HG02943 (cell line): ENCODE results near the gene SUPT5H.

ENCODE experiments used
- ATAC-seq: cut with Tn5 transposase; IDR thresholded peaks from one replicate; pipeline ENCODE4 v1.9.1; 2021; ENCODE audit warnings: mild to moderate bottlenecking, low read depth, moderate library complexity; ENCODE audit not compliant: unreplicated experiment

The SUPT5H gene

DNA sequence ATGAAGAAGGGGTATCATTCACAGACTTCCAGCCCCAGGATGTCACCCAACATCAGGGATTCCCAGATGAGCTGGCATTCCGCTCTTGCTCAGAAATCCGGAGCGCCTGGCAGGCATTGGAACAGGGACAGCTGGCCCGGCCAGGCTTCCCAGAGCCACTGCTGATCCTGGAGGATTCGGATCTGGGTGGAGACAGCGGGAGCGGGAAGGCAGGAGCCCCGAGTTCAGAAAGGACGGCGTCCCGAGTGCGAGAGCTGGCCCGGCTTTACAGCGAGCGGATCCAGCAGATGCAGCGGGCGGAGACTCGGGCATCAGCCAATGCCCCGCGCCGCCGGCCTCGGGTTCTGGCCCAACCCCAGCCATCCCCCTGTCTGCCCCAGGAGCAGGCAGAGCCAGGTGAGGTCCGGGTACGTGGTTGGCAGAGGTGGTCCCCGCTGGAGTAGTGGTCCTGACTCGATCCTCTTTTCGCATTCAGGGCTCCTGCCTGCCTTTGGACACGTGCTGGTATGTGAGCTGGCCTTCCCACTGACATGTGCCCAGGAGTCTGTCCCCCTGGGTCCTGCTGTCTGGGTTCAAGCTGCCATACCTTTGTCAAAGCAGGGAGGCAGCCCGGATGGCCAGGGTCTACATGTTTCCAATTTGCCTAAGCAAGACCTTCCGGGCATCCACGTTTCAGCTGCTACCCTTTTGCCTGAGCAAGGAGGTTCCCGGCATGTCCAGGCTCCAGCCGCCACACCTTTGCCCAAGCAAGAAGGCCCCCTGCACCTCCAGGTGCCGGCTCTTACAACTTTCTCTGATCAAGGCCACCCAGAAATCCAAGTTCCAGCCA lies 21.9 kb upstream of the SUPT5H start:
- no peak for ATAC-seq

- ATAC-seq, result no peak
Observed at GRCh38 chr19:39424934-39425333, 20.4 kb upstream of the SUPT5H start.

- ATAC-seq, result no peak
Observed at GRCh38 chr19:39425744-39426143, 19.6 kb upstream of the SUPT5H start.

GRCh38 chr19:39426170-39426569 lies 19.2 kb upstream of the SUPT5H start:
- ATAC-seq, result no peak

DNA sequence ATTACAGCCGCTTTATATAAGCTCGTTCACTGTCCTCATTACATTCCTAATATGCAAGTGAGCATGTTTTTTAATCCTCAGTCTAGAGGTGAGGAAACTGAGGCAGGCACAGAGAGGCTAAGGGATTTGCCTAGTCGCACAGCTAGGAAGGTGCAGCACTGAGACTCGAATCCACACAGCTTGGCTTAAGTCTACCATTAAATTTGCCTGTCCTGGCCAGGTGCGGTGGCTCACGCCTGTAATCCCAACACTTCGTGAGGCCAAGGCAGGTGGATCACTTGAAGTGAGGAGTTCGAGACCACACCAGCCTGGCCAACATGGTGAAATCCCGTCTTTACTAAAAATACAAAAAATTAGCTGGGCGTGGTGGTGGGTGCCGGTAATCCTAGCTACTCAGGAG lies 17.7 kb upstream of the SUPT5H start:
- ATAC-seq, result no peak

DNA sequence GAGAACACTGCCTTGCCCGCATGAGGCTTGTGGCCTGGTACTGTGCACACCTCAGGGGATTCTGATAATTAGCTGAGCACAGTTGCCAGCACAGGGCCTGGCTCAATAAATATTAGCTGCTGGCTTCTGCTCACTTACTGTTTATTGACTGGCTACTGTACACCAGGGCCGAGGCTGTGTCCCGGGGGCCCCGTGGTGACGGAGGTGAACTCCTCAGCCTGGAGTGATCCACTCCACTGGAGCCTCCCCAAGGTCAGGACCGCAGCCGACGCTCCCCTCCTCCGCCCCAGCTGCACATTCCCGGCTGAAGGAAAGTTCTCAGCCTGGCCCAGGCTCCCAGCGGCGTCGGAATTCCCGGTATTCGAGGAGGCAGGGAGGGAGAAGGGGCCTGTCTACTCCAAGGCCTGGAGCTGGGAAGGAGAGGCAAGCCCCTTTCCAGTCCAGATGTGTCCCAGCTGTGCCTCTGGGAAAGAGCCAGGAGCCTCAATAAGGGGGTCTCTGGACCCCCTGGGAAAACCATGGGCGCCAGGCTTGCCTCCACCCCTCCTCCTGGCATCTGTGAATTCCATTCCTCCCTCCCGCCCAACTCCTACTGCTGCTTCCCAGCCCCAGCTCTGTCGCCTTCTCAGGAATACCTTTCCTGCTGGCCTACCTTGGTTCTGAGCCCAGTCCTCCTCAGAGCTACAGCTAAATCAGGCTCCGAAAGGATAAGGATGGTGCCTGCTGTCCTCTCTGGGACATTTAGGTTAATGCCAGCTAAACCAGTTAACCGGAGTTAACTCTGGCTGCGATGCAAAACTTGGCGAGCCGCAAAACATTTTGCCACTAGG lies 16.9 kb upstream of the SUPT5H start:
- no peak for ATAC-seq

GRCh38 chr19:39430675-39431593 lies 14.4 kb upstream of the SUPT5H start:
- ATAC-seq, result no peak

- no peak for ATAC-seq
Observed at GRCh38 chr19:39432677-39433025, 12.7 kb upstream of the SUPT5H start.

- no peak for ATAC-seq
Observed at GRCh38 chr19:39433480-39434079, 11.8 kb upstream of the SUPT5H start.

GRCh38 chr19:39434123-39435076 lies 11.0 kb upstream of the SUPT5H start:
- ATAC-seq, result no peak

DNA sequence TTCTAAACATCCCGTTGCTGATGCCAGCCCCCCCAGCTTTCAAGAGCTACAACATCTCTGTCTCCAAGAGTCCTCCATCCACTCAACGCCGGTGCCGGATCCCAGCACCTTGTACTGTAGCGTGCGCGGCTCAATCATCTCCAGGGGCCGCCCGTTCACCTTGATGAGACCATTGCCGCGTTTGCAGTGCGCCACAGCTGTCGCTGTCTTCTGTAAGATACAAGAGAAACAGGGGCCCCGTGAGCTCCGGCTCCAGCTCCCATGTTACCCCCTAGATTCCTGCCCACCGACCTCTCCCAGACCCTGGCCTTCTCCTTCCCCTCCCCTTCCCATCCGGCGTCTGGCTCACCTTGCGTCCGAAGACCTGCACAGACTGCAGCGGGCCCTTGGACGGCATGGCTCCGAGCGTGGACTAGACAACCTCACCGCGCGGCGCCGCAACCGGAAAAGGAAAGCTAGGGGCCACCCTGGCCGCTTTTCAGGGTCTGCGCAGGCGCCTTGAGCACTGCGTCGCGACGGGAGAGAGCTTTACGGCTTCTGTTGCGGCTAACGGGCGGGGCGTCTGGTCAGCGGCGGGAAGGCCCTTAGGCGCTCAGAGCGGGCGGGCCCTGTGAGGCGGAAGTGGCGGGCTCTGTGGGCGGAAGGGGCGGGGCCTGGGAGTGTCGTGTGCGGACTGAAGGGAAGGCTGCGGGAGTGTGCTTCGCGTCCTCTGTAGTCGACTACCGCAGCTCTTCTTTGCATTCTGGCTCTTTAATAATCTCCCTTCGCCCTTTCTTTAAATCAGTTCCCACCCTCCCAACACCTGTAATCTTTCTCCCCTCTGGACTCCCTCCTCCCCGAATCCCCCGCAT lies 9.7 kb upstream of the SUPT5H start, which contains the start of gene RPS16:
RPS16 (minus strand) TSS at position 451 of the 851 bp plus-strand sequence; CDS start at position 397, 54 bp downstream.
- peak; percentile 72 for ATAC-seq

GRCh38 chr19:39436350-39436716 lies 9.0 kb upstream of the SUPT5H start:
- ATAC-seq, result no peak

- ATAC-seq, result no peak
Observed at GRCh38 chr19:39438270-39438934, 7.0 kb upstream of the SUPT5H start.

DNA sequence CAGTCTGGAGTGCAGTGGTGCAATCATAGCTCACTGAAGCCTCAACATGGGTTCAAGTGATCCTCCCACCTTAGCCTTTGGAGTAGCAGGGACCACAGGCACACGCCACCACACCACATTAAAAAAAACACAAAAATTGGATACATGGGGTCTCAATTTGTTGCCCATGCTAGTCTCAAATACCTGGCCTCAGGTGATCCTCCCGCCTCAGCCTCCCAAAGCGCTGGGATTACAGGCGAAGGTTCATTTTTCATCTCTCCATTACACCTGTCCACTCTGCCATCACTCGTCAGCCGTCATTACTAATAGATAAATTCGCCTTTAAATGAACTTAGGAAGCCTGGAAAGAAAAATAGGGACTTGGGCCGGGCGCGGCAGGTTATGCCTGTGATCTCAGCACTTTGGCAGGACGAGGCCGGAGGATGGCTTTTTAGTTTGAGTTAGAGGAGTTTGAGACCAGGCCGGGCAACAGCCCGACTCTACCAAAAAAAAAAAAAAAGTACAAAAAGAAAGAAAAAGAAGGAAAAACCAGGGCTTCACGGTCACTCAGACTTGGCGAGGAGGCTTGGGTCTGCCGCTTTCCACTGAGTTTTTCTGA lies 685 bp upstream of the SUPT5H start:
- ATAC-seq, result no peak

GRCh38 chr19:39446365-39447084 lies 1.1 kb downstream of the SUPT5H start:
- no peak for ATAC-seq

DNA sequence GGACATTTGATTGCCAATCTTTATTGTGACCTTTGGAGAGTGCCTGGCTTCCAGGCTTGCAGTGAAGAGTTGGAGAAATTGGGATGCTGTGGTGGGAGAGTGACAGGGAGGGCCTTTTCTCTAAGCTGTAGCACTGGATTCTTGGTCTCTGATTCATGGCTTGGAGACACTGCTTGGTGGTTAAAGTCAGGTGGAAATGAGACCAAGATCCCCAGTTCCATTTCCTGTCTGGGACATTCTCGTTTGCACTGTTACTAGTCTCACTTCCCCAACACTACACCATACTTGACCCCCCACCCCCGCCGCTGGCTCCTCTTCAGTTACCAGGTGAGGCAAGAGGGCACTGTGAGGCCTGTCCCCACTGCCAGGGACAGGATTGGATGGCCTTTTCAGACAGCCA lies 2.9 kb downstream of the SUPT5H start:
- no peak for ATAC-seq
